HCT116 (cell line): ENCODE data around the gene KLHL40. TPM values are rescaled to one million over a fixed set of nuclear protein-coding genes. Genes with fewer than 3 reads are reported as not detected.

Experiments used
- ATAC-seq: fragments of 200-7000 bp; cut with Tn5 transposase; 2 replicates; pipeline ENCODE4 v1.9.1; 2020; ENCODE audit warnings: mild to moderate bottlenecking, moderate library complexity
- BruUV-seq: library from RNA; stranded (reverse); fragments of 400-500 nt; replicated peaks from 2 replicates; lab custom pipeline; 2021; lab: Mats Ljungman, UMichigan
- CTCF ChIA-PET: fragments of 300-600 bp; sonication (Branson Sonifier 250); formaldehyde crosslinking; loops from one replicate; lab custom pipeline; 2021; ENCODE audit warnings: antibody characterized with exemption; lab: Charles Lee
- POLR2A ChIA-PET: fragments of 300-600, 350-600 bp; sonication (Branson Sonifier 250); formaldehyde crosslinking; loops from one replicate; lab custom pipeline; 2021; ENCODE audit warnings: antibody characterized with exemption; lab: Charles Lee
- RAD21 ChIA-PET, 2 experiments: fragments of 300-600 bp; sonication (Branson Sonifier 250); formaldehyde crosslinking; loops; one replicate each; lab custom pipeline; 2023; ENCODE audit warnings: low total read pairs in 2 of 2; ENCODE audit not compliant: uncharacterized antibody in 2 of 2, unreplicated experiment in 2 of 2, low non-redundant PET in 1 of 2; lab: Charles Lee
- DNase-seq: peaks from one replicate; pipeline ENCODE4 v3.0.0-alpha.2; 2010; ENCODE audit warnings: low read depth, low spot score
- H2AFZ ChIP-seq: fragments of 200-600 bp; shearing (Covaris generic), sonication (generic); 2 replicates; pipeline ENCODE4 v1.6.1; 2017; ENCODE audit warnings: low read depth, mixed run types, mixed read lengths, antibody characterized with exemption, low read length; ENCODE audit not compliant: poor library complexity, severe bottlenecking
- H3K27ac ChIP-seq: 2 replicates; pipeline ENCODE4 v1.5.1; 2012; ENCODE audit warnings: low read depth, low read length
- H3K27me3 ChIP-seq: fragments of 200-600 bp; sonication (generic); 2 replicates; pipeline ENCODE4 v1.6.1; 2016; ENCODE audit warnings: mixed run types, low read length, mixed read lengths; ENCODE audit not compliant: insufficient read depth
- H3K36me3 ChIP-seq, 2 experiments: fragments of 200-500 bp in 1 of 2; fragments of 200-600 bp in 1 of 2; sonication (Bioruptor generic) in 1 of 2; sonication (generic) in 1 of 2; 2 replicates each; pipeline versions ENCODE4 v1.5.1 to v1.6.1; 2014 to 2016; ENCODE audit warnings: low read length in 2 of 2, inconsistent platforms in 1 of 2, mixed read lengths in 1 of 2, mixed run types in 1 of 2; ENCODE audit not compliant: insufficient read depth in 2 of 2, control insufficient read depth in 1 of 2
- H3K4me1 ChIP-seq, 2 experiments: fragments of 200-600 bp in 1 of 2; sonication (generic) in 1 of 2; 2 replicates each; pipeline versions ENCODE4 v1.5.1 to v1.6.1; 2012 to 2017; ENCODE audit warnings: low read length in 2 of 2, inconsistent platforms in 1 of 2, mild to moderate bottlenecking in 1 of 2, mixed read lengths in 1 of 2, mixed run types in 1 of 2, moderate library complexity in 1 of 2; ENCODE audit not compliant: insufficient read depth in 2 of 2, control insufficient read depth in 1 of 2
- H3K4me2 ChIP-seq: fragments of 200-600 bp; sonication (generic); 2 replicates; pipeline ENCODE4 v1.6.1; 2017; ENCODE audit warnings: mixed run types, low read length, mixed read lengths
- H3K4me3 ChIP-seq, 2 experiments: fragments of 200-600 bp in 1 of 2; sonication (generic) in 1 of 2; replicated peaks in 1 of 2; 2 replicates each; pipeline ENCODE4 v1.5.1; 2011 to 2016; ENCODE audit warnings: low read length in 2 of 2, control low read depth in 1 of 2, low read depth in 1 of 2, mild to moderate bottlenecking in 1 of 2, mixed read lengths in 1 of 2, mixed run types in 1 of 2
- H3K79me2 ChIP-seq: fragments of 200-600 bp; sonication (generic); 2 replicates; pipeline ENCODE4 v1.6.1; 2017; ENCODE audit warnings: mild to moderate bottlenecking, mixed run types, low read length, moderate library complexity, mixed read lengths; ENCODE audit not compliant: insufficient read depth
- H3K9ac ChIP-seq: fragments of 200-600 bp; sonication (generic); 2 replicates; pipeline ENCODE4 v1.6.1; 2016; ENCODE audit warnings: low read length, mixed read lengths
- H3K9me2 ChIP-seq: fragments of 200-600 bp; sonication (generic), shearing (Covaris generic); 2 replicates; pipeline ENCODE4 v1.6.1; 2017; ENCODE audit warnings: mixed run types, mild to moderate bottlenecking, moderate library complexity; ENCODE audit not compliant: insufficient read depth
- H3K9me3 ChIP-seq, 2 experiments: fragments of 200-500 bp in 1 of 2; fragments of 200-600 bp in 1 of 2; sonication (Bioruptor generic) in 1 of 2; sonication (generic) in 1 of 2; 2 replicates each; pipeline ENCODE4 v1.6.1; 2014 to 2017; ENCODE audit warnings: low read length in 2 of 2, mixed read lengths in 2 of 2, inconsistent platforms in 1 of 2, low read depth in 1 of 2, mild to moderate bottlenecking in 1 of 2, mixed run types in 1 of 2, moderate library complexity in 1 of 2; ENCODE audit not compliant: control insufficient read depth in 1 of 2, insufficient read depth in 1 of 2
- H4K20me1 ChIP-seq: fragments of 200-600 bp; sonication (generic), shearing (Covaris generic); 2 replicates; pipeline ENCODE4 v1.6.1; 2017; ENCODE audit warnings: mixed run types, mild to moderate bottlenecking, moderate library complexity; ENCODE audit not compliant: insufficient read depth
- EGR1 ChIP-seq: IDR thresholded peaks from 2 replicates; pipeline ENCODE4 v1.6.1; 2012; ENCODE audit warnings: low read depth
- JUND ChIP-seq: IDR thresholded peaks from 2 replicates; pipeline ENCODE4 v1.6.1; 2012
- POLR2AphosphoS5 ChIP-seq: IDR thresholded peaks from 2 replicates; pipeline ENCODE4 v1.6.1; 2011; ENCODE audit warnings: mild to moderate bottlenecking, low read depth, low read length, moderate library complexity
- SP1 ChIP-seq: IDR thresholded peaks from 2 replicates; pipeline ENCODE4 v1.6.1; 2012; ENCODE audit warnings: low read depth
- intact Hi-C: fragments of 100-400 bp; cut with micrococcal nuclease; formaldehyde crosslinking; loops from 2 replicates; pipeline ENCODE4 v1.10.0; 2022
- total RNA-seq: library from RNA; stranded (reverse); gene quantifications from one replicate; pipeline ENCODE4 v1.2.1, GENCODE V29; 2021; ENCODE audit not compliant: unreplicated experiment
- TF ChIP-seq, protein P1 (sequence below): IDR thresholded peaks from 2 replicates; pipeline ENCODE4 v1.6.1; 2012
- TF ChIP-seq, protein P2 (sequence below): IDR thresholded peaks from 2 replicates; pipeline ENCODE4 v1.6.1; 2012

The KLHL40 gene
- total RNA-seq, 1 experiment from 2014 or later: not detected

DNA sequence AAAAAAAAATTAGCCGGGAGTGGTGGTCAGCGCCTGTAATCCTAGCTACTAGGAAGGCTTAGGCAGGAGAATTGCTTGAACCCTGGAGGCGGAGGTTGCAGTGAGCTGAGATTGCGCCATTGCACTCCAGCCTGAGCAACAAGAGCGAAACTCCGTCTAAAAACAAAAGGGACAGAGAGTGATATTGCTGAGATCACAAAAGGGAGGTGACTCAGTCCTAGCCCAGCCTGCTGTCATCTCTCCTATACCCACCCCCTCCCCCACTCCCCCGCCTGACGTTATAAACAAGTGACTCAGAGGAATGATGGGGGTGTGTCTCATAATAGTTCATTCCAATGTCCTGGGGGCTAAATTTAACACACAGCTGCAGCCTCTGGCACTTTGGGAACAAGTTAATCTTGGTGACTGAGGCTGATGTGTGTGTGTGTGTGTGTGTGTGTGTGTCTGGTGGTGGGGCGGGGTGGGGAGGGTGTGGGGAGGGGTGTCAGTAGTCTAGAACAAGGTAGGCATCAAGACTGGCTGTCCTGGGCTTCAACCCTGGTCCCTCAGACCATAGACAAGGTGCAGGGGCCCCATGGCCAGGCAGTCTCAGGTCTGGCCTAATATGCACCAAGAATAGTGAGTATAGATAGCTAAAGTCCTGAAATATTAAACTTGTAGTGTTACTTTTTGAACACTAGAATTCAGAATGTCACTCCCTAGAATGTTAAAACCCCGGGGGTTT lies 1.3 kb upstream of the KLHL40 start:
- POLR2A ChIA-PET: no interaction called here
- H3K4me3 ChIP-seq: peak overlapping the region; percentile 21 to 39
- peak; percentile 90 for ATAC-seq
- H4K20me1 ChIP-seq: no peaks in the 10 kb centered on the region
- H2AFZ ChIP-seq: no peak overlapping the region
- H3K36me3 ChIP-seq: no peaks in the 10 kb centered on the region
- intact Hi-C loops: no loop called here
- RAD21 ChIA-PET: interaction anchor here in 1 of 2 experiments (0.6 kb wide), 1 partner anchor 111 kb away, joined by 3 read pairs; no protein-coding TSS in a partner anchor
- peaks cover 3 to 23% of the 10 kb centered on the region in 2 experiments; a peak in 3 of 4 replicates for H3K4me1 ChIP-seq
- H3K9me3 ChIP-seq: no peaks in the 10 kb centered on the region
- peak overlapping the region; percentile 9; the same call in 1 of the 2 replicates for H3K9ac ChIP-seq
- H3K4me2 ChIP-seq: peak overlapping the region; percentile 73
- no peaks in the 10 kb centered on the region for H3K79me2 ChIP-seq
- no peaks in the 10 kb centered on the region for H3K9me2 ChIP-seq
- H3K27ac ChIP-seq: no peak overlapping the region
- TF ChIP-seq JUND: peak; percentile 48; the same call in 1 of the 2 replicates
- TF ChIP-seq EGR1: peak; percentile 67
- TF ChIP-seq, protein P1, sequence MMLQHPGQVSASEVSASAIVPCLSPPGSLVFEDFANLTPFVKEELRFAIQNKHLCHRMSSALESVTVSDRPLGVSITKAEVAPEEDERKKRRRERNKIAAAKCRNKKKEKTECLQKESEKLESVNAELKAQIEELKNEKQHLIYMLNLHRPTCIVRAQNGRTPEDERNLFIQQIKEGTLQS: no peak; the same call in 1 of the 2 replicates
- TF ChIP-seq SP1: no peak
- H3K27me3 ChIP-seq: no peaks in the 10 kb centered on the region
- CTCF ChIA-PET: no interaction called here
- no TSS peak for BruUV-seq
- DNase-seq: peak; percentile 61

DNA sequence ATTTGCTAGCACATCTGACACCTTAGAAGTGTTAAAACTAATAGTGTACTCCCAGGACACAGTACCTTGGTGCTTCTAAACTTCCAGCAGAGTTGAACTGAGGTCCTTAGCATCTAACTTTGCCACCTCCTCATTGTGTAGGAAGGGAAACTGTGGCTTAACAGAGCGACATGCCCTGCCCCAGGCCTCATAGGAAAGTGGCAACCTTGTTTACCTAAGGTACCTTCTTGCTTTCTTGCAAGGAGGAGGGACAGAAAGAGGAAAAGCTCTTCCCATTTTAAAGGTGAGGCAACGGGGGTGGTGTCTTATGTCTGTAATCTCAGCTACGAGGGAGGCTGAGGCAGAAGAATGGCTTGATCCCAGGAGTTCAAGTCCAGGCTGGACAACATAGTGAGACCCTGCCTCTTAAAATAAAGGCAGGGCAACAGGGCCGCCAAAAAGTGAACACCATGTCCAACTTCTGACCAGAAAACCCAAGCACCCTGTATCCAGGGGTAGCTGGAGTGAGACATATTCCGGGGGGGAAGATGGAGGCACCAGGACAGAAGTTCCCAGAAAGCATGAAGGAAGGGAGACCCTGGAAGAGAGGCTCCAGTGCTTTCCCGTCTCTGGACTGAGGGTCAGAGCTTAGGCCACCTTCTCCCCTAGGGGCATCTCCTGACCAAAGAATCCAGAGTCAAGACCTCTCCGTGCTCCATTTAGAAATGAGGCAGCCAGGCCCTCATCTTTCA lies 540 bp upstream of the KLHL40 start:
- H3K4me2 ChIP-seq: peak overlapping the region; percentile 73
- no peak for DNase-seq

More for the DNA sequence above, 540 bp upstream of the KLHL40 start:
- Histone ChIP-seq H3K27ac (no peak overlapping the region), H4K20me1 (no peaks in the 10 kb centered on the region), H3K27me3 (no peaks in the 10 kb centered on the region), H2AFZ (no peak overlapping the region), H3K79me2 (no peaks in the 10 kb centered on the region), H3K4me3 (no peak overlapping the region), H3K4me1 (peaks cover 3 to 23% of the 10 kb centered on the region in 2 experiments; a peak in 3 of 4 replicates), H3K9ac (no peak overlapping the region), H3K9me2 (no peaks in the 10 kb centered on the region), H3K9me3 (no peaks in the 10 kb centered on the region), H3K36me3 (no peaks in the 10 kb centered on the region)
- ChIA-PET CTCF (no interaction called here), POLR2A (no interaction called here), RAD21 (no interaction called here)
- intact Hi-C loops: no loop called here
- no peak for ATAC-seq
- TF ChIP-seq, protein P2, sequence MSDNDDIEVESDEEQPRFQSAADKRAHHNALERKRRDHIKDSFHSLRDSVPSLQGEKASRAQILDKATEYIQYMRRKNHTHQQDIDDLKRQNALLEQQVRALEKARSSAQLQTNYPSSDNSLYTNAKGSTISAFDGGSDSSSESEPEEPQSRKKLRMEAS: no peak
- TF ChIP-seq, protein P1: no peak
- no peak for TF ChIP-seq POLR2AphosphoS5
- no TSS peak for BruUV-seq
